Measurements from ENCODE around the gene CEP128. TPM values are rescaled to one million over a fixed set of nuclear protein-coding genes. Genes with fewer than 3 reads are reported as not detected.

CEP128 gene
- total RNA-seq, 4 donors from 2014 or later, result 3.5 to 12.9 (median 9.7) TPM

DNA sequence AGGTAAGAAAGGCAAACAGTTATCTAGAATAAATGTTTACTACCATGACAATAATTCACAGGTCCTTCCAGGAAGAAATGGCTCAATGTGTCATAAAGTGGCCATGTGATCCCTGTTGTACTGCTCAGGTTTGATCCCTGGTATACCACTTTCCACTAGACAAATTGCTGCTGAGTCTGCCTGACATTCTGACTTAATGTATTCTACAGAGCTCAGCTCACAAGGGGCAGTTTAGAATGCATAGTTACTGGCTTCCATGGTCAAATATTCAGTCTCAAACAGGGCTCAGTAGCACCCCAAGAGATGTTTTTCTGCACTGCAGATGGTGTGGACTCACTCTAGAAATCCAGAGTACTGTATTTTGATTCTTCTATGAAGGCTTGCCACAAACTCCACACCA, 35.7 kb upstream of the CEP128 start:
- Histone ChIP-seq H3K4me1 (peaks cover 0 to 20% (median 6%) of the 10 kb centered on the region in 4 donors), H3K27me3 (no peaks in the 10 kb centered on the region), H3K36me3 (no peaks in the 10 kb centered on the region), H3K4me3 (no peak overlapping the region), H3K9me3 (no peaks in the 10 kb centered on the region), H3K27ac (replicated peaks in 1 of 4) (no peak overlapping the region)
- TF ChIP-seq POLR2AphosphoS5 (IDR thresholded peaks at IDR 0.05), result no peak
- TF ChIP-seq, protein P1, sequence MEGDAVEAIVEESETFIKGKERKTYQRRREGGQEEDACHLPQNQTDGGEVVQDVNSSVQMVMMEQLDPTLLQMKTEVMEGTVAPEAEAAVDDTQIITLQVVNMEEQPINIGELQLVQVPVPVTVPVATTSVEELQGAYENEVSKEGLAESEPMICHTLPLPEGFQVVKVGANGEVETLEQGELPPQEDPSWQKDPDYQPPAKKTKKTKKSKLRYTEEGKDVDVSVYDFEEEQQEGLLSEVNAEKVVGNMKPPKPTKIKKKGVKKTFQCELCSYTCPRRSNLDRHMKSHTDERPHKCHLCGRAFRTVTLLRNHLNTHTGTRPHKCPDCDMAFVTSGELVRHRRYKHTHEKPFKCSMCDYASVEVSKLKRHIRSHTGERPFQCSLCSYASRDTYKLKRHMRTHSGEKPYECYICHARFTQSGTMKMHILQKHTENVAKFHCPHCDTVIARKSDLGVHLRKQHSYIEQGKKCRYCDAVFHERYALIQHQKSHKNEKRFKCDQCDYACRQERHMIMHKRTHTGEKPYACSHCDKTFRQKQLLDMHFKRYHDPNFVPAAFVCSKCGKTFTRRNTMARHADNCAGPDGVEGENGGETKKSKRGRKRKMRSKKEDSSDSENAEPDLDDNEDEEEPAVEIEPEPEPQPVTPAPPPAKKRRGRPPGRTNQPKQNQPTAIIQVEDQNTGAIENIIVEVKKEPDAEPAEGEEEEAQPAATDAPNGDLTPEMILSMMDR (IDR thresholded peaks at IDR 0.05), result no peak
- TF ChIP-seq POLR2A (IDR thresholded peaks at IDR 0.05; ENCODE audit: low read depth), result no peak
- no peak for TF ChIP-seq EP300 (IDR thresholded peaks at IDR 0.05)
- intact Hi-C loops (cut with DNase I), result no loop called here
- no peak for DNase-seq (ENCODE audit: extremely low spot score)

DNA sequence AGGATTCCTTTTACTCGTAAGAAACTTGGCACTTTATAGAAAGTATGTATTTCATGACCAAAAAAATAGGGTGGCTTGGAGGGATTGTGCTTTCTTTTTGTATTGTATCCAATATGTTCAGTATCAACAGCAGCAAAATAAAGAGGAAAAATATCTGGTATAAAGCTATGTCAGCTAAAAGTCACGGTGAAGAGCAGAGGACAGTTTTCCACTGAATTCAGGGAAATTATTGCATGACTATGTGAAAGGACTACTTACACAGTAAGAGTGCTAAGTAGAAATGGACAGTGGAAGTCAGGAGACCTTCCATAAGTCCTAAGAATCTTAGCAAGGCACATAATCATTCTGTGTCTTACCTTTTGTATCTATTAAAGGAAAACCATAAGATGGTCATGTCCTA, 33.1 kb upstream of the CEP128 start:
- intact Hi-C loops (cut with DNase I), result no loop called here
- H3K4me3 ChIP-seq, result no peak overlapping the region
- no peak overlapping the region for H3K27ac ChIP-seq (replicated peaks in 1 of 4)
- no peaks in the 10 kb centered on the region for H3K27me3 ChIP-seq
- H3K4me1 ChIP-seq, result peaks cover 0 to 13% (median 6%) of the 10 kb centered on the region in 4 donors
- H3K9me3 ChIP-seq, result no peaks in the 10 kb centered on the region
- WGBS, result 59% methylated on average over 2 of the region's 2 CpGs
- TF ChIP-seq POLR2A (IDR thresholded peaks at IDR 0.05; ENCODE audit: low read depth), result no peak
- no peak for DNase-seq (ENCODE audit: extremely low spot score)
- H3K36me3 ChIP-seq, result no peaks in the 10 kb centered on the region

DNA sequence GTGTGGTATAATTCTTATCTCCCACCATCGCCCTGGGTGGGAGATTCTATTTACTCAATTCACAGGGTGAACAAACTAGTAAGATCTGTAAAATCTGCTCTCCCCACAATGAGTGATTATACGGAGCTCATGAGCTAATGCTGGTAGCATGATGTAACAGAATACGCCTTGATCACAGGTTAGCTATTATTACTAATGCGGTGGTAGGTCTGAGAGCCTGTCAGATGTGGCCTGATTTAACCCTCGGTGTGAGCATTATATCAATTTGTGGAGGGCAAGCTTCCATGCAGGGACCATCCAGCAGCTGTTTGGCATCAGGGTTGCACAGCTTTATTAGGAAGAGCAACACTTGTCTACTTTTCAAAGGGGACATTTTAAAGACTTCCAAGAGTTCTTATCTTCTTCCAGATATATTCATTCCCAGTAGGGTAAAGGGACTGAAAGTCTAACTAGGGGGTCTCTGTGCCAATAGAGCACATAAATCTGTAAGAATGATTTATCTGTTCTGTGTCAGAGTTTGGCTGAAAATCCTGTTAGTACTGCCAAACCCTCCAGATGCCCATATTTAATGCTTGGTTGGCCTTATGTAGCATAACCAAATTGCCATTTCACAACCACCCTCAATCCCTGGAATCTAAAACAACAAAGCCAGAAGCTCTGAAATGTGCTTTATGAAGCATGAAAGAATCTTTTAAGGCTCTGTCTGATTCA, 32.5 kb upstream of the CEP128 start:
- no peaks in the 10 kb centered on the region for H3K36me3 ChIP-seq
- H3K9me3 ChIP-seq, result no peaks in the 10 kb centered on the region
- 70% methylated on average over 5 of the region's 5 CpGs for WGBS
- DNase-seq (ENCODE audit: extremely low spot score), result no peak
- H3K4me1 ChIP-seq, result peaks cover 0 to 13% (median 6%) of the 10 kb centered on the region in 4 donors
- no peak overlapping the region for H3K4me3 ChIP-seq
- intact Hi-C loops (cut with DNase I), result no loop called here
- TF ChIP-seq EP300 (IDR thresholded peaks at IDR 0.05), result no peak
- no peaks in the 10 kb centered on the region for H3K27me3 ChIP-seq
- H3K27ac ChIP-seq (replicated peaks in 1 of 4), result no peak overlapping the region

DNA sequence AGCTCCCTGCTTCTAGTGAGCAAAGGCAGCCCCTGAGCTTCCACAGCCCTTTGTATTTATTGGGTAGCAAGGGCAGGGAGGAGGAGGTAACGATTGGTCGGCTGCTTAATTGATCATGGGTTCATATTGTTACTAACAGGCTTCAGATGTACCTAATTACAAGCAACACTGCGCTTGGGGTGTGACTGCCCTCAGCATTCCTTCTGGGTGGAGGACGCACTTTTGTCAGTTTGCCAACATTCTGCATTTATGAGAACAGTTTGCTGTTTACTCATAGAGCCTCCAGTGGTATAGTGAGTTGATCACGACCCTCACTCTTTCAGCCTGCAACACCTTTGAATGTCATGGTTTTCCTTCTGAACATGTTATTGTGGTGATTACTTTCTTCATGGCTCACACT, 23.5 kb upstream of the CEP128 start:
- Histone ChIP-seq H3K9me3 (no peaks in the 10 kb centered on the region), H3K4me3 (no peak overlapping the region), H3K4me1 (no peaks in the 10 kb centered on the region), H3K27me3 (no peaks in the 10 kb centered on the region), H3K27ac (replicated peaks in 1 of 4) (no peak overlapping the region), H3K36me3 (no peaks in the 10 kb centered on the region)
- no peak for DNase-seq (ENCODE audit: extremely low spot score)
- intact Hi-C loops (cut with DNase I), result no loop called here
- 91% methylated on average over 5 of the region's 5 CpGs for WGBS
- TF ChIP-seq POLR2A (IDR thresholded peaks at IDR 0.05; ENCODE audit: low read depth), result no peak
- no peak for TF ChIP-seq POLR2AphosphoS5 (IDR thresholded peaks at IDR 0.05)
- TF ChIP-seq, protein P1 (IDR thresholded peaks at IDR 0.05), result no peak
- TF ChIP-seq EP300 (IDR thresholded peaks at IDR 0.05), result no peak

DNA sequence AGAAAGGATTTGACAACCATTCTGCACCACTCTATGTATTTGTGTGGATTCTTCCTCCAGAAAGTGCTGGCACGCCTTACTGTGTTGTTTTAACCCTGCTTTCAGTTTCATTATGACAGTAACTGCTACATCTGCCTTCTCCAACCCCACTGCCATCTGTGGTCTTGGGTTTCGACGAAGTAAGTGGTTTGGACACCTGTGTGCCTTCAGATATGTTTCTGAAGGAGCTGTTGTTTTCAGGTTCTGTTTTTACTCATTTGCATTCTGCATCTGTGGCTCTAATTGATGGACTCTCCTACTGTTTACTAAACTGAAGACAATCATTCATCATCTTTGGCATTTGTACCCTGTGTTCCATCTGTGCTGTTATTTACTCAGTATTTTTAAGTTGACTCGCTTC, 18.0 kb upstream of the CEP128 start:
- intact Hi-C loops (cut with DNase I), result no loop called here
- Histone ChIP-seq H3K36me3 (no peaks in the 10 kb centered on the region), H3K27me3 (peaks cover 0 to 10% (median 4%) of the 10 kb centered on the region in 4 donors), H3K9me3 (no peaks in the 10 kb centered on the region), H3K4me3 (no peak overlapping the region), H3K27ac (replicated peaks in 1 of 4) (no peak overlapping the region), H3K4me1 (peaks cover 0 to 10% (median 9%) of the 10 kb centered on the region in 4 donors)
- no peak for DNase-seq (ENCODE audit: extremely low spot score)
- no peak for TF ChIP-seq POLR2AphosphoS5 (IDR thresholded peaks at IDR 0.05)
- no peak for TF ChIP-seq EP300 (IDR thresholded peaks at IDR 0.05)
- TF ChIP-seq POLR2A (IDR thresholded peaks at IDR 0.05; ENCODE audit: low read depth), result no peak
- TF ChIP-seq, protein P1 (IDR thresholded peaks at IDR 0.05), result no peak
- WGBS, result 57% methylated on average over 4 of the region's 4 CpGs

DNA sequence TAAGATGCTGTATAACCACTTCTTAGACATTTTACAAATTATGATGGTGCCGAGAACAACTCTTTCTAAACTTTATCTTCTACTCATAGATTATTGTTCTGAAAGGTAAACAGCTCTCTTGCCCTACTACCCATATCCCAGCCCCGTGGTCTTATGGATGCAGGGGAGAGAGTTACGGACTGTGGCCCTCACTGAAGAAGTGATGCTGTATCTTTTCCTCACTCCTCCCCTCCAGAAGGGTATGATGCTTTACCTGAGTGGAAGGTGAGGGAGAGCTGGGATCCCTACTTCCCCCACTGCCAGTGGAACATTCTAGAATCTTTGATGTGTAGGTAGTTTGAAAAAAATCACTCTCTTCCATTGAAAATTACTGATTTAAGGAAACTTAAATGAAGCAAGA, 17.4 kb upstream of the CEP128 start:
- no peak overlapping the region for H3K4me3 ChIP-seq
- H3K27ac ChIP-seq (replicated peaks in 1 of 4), result no peak overlapping the region
- no peaks in the 10 kb centered on the region for H3K9me3 ChIP-seq
- TF ChIP-seq, protein P1 (IDR thresholded peaks at IDR 0.05), result no peak
- TF ChIP-seq EP300 (IDR thresholded peaks at IDR 0.05) (no peak), POLR2AphosphoS5 (IDR thresholded peaks at IDR 0.05) (no peak), POLR2A (IDR thresholded peaks at IDR 0.05; ENCODE audit: low read depth) (no peak)
- no peaks in the 10 kb centered on the region for H3K36me3 ChIP-seq
- peaks cover 0 to 10% (median 9%) of the 10 kb centered on the region in 4 donors for H3K4me1 ChIP-seq
- intact Hi-C loops (cut with DNase I), result no loop called here
- no peak for DNase-seq (ENCODE audit: extremely low spot score)
- 88% methylated on average over 3 of the region's 3 CpGs for WGBS
- peaks cover 0 to 10% (median 4%) of the 10 kb centered on the region in 4 donors for H3K27me3 ChIP-seq
